ENCODE measurements around the gene GDNF. TPM values are rescaled to one million over a fixed set of nuclear protein-coding genes. Genes with fewer than 3 reads are reported as not detected.

The GDNF gene
- total RNA-seq, 3 donors from 2014 or later (not counting 1 experiment from before 2014, with no cell fraction given), result not detected

- no peak overlapping the region for H3K4me3 ChIP-seq (ENCODE audit: low read length)
- TF ChIP-seq CTCF (IDR thresholded peaks at IDR 0.05), result no peak
- no peak for DNase-seq
- ATAC-seq, result no peak
- Mint-ChIP-seq H3K27me3 (ENCODE audit: low read depth in 2 of 2) (peaks cover 0 to 11% of the 10 kb centered on the region in 2 donors), H3K27ac (no peak overlapping the region), H3K4me3 (no peak overlapping the region), H3K4me1 (no peaks in the 10 kb centered on the region), H3K9me3 (no peaks in the 10 kb centered on the region), H3K36me3 (no peaks in the 10 kb centered on the region)
- no peaks in the 10 kb centered on the region for H3K27me3 ChIP-seq (ENCODE audit: control insufficient read depth, insufficient read depth, low read length)
- H3K27ac ChIP-seq (ENCODE audit: low read length), result no peak overlapping the region
- intact Hi-C loops (cut with micrococcal nuclease), result no loop called here
- no peaks in the 10 kb centered on the region for H3K4me1 ChIP-seq (ENCODE audit: control insufficient read depth, insufficient read depth, low read length)
- H3K36me3 ChIP-seq (ENCODE audit: control insufficient read depth, insufficient read depth, low read length), result no peaks in the 10 kb centered on the region
- H3K9me3 ChIP-seq (ENCODE audit: control insufficient read depth, insufficient read depth, low read length), result no peaks in the 10 kb centered on the region
Observed at GRCh38 chr5:37768371-37768770, 71.5 kb downstream of the GDNF start.

GRCh38 chr5:37767961-37768360 lies 71.9 kb downstream of the GDNF start:
- Mint-ChIP-seq H3K4me1 (no peaks in the 10 kb centered on the region), H3K36me3 (no peaks in the 10 kb centered on the region), H3K27ac (no peak overlapping the region), H3K4me3 (no peak overlapping the region), H3K9me3 (no peaks in the 10 kb centered on the region), H3K27me3 (ENCODE audit: low read depth in 2 of 2) (peaks cover 0 to 11% of the 10 kb centered on the region in 2 donors)
- DNase-seq, result no peak
- 88% methylated on average over 4 of the region's 4 CpGs for WGBS (ENCODE audit: insufficient coverage)
- no peak overlapping the region for H3K4me3 ChIP-seq (ENCODE audit: low read length)
- H3K27me3 ChIP-seq (ENCODE audit: control insufficient read depth, insufficient read depth, low read length), result no peaks in the 10 kb centered on the region
- no peak overlapping the region for H3K27ac ChIP-seq (ENCODE audit: low read length)
- ATAC-seq, result no peak
- H3K4me1 ChIP-seq (ENCODE audit: control insufficient read depth, insufficient read depth, low read length), result no peaks in the 10 kb centered on the region
- no peak for TF ChIP-seq CTCF (IDR thresholded peaks at IDR 0.05)
- no peaks in the 10 kb centered on the region for H3K9me3 ChIP-seq (ENCODE audit: control insufficient read depth, insufficient read depth, low read length)
- no peaks in the 10 kb centered on the region for H3K36me3 ChIP-seq (ENCODE audit: control insufficient read depth, insufficient read depth, low read length)
- intact Hi-C loops (cut with micrococcal nuclease), result no loop called here

- no peak overlapping the region for H3K27ac Mint-ChIP-seq
- Histone ChIP-seq H3K4me1 (ENCODE audit: control insufficient read depth, insufficient read depth, low read length) (no peaks in the 10 kb centered on the region), H3K9me3 (ENCODE audit: control insufficient read depth, insufficient read depth, low read length) (no peaks in the 10 kb centered on the region), H3K27me3 (ENCODE audit: control insufficient read depth, insufficient read depth, low read length) (no peaks in the 10 kb centered on the region), H3K27ac (ENCODE audit: low read length) (no peak overlapping the region), H3K4me3 (ENCODE audit: low read length) (no peak overlapping the region), H3K36me3 (ENCODE audit: control insufficient read depth, insufficient read depth, low read length) (no peaks in the 10 kb centered on the region)
- intact Hi-C loops (cut with micrococcal nuclease), result no loop called here
- DNase-seq, result no peak
- H3K4me3 Mint-ChIP-seq, result no peak overlapping the region
- H3K27me3 Mint-ChIP-seq (ENCODE audit: low read depth in 2 of 2), result peaks cover 0 to 11% of the 10 kb centered on the region in 2 donors
- WGBS (ENCODE audit: insufficient coverage), result 78% methylated on average over 3 of the region's 3 CpGs
- no peak for ATAC-seq
- H3K4me1 Mint-ChIP-seq, result no peaks in the 10 kb centered on the region
- TF ChIP-seq CTCF (IDR thresholded peaks at IDR 0.05), result no peak
- H3K36me3 Mint-ChIP-seq, result no peaks in the 10 kb centered on the region
- no peaks in the 10 kb centered on the region for H3K9me3 Mint-ChIP-seq
Observed at GRCh38 chr5:37767251-37767650, 72.6 kb downstream of the GDNF start.
